SJSA1 (cell line): Measurements from ENCODE around the gene PAM. TPM values are rescaled to one million over a fixed set of nuclear protein-coding genes. Genes with fewer than 3 reads are reported as not detected.
A peak's percentile ranks its signal among the peaks of the same experiment; 100 is the strongest.
"Not testable (repeated sequence)": the region's sequence is repeated elsewhere in the genome, so short reads cannot be mapped to it uniquely, and the experiment has no call there.

Experiments used
- DNase-seq, 2 experiments: peaks; one replicate each; pipeline ENCODE4 v3.0.0-alpha.2; 2015 to 2020; ENCODE audit warnings: low spot score in 2 of 2, low read depth in 1 of 2
- H3K27ac ChIP-seq: fragments of 250-450 bp; sonication (Bioruptor Pico); 2 replicates; pipeline ENCODE4 v1.5.1; 2020; ENCODE audit warnings: mild to moderate bottlenecking, moderate library complexity
- H3K27me3 ChIP-seq: fragments of 250-450 bp; sonication (Bioruptor Pico); replicated peaks from 2 replicates; pipeline ENCODE4 v1.5.1; 2020; ENCODE audit warnings: mild to moderate bottlenecking, moderate library complexity
- H3K36me3 ChIP-seq: fragments of 250-450 bp; sonication (Bioruptor Pico); 2 replicates; pipeline ENCODE4 v1.5.1; 2020; ENCODE audit warnings: mild to moderate bottlenecking
- H3K4me1 ChIP-seq: fragments of 250-450 bp; sonication (Bioruptor Pico); replicated peaks from 2 replicates; pipeline ENCODE4 v1.6.1; 2021; ENCODE audit warnings: mild to moderate bottlenecking
- H3K4me3 ChIP-seq: fragments of 250-450 bp; sonication (Bioruptor Pico); 2 replicates; pipeline ENCODE4 v1.5.1; 2020; ENCODE audit warnings: mild to moderate bottlenecking
- H3K9me3 ChIP-seq: fragments of 250-450 bp; sonication (Bioruptor Pico); replicated peaks from 2 replicates; pipeline ENCODE4 v1.5.1; 2020; ENCODE audit warnings: mild to moderate bottlenecking
- total RNA-seq: library from RNA; depleted of rRNA; stranded (reverse); fragments of >200 nt; shearing (Covaris generic); gene quantifications from 2 replicates; pipeline ENCODE4 v1.2.3, GENCODE V29; 2014

The PAM gene
- total RNA-seq, 1 experiment from 2014 or later = 420 TPM

- H3K27ac ChIP-seq = no peak overlapping the region
- no peak for DNase-seq
- peaks cover 10% of the 10 kb centered on the region; the same call in 1 of the 2 replicates for H3K36me3 ChIP-seq
- H3K4me3 ChIP-seq = no peak overlapping the region
- 0 out of 2 replicates have a peak, but pooled peaks cover 3% of the 10 kb centered on the region for H3K4me1 ChIP-seq
- H3K27me3 ChIP-seq = no peaks in the 10 kb centered on the region
- H3K9me3 ChIP-seq = no peaks in the 10 kb centered on the region
These were observed 140.9 kb downstream of the PAM start for GRCh38 chr5:102895976-102896375.

- DNase-seq = no peak
- Histone ChIP-seq H3K27me3 (no peaks in the 10 kb centered on the region), H3K4me1 (peaks cover 16% of the 10 kb centered on the region), H3K36me3 (peaks cover 19% of the 10 kb centered on the region), H3K27ac (no peak overlapping the region), H3K9me3 (no peaks in the 10 kb centered on the region), H3K4me3 (no peak overlapping the region)
These were observed 146.5 kb downstream of the PAM start for GRCh38 chr5:102901424-102902134.

GRCh38 chr5:102902135-102902448, 147.0 kb downstream of the PAM start:
- Histone ChIP-seq H3K4me1 (peaks cover 16% of the 10 kb centered on the region), H3K27me3 (no peaks in the 10 kb centered on the region), H3K36me3 (peaks cover 19% of the 10 kb centered on the region), H3K4me3 (no peak overlapping the region), H3K27ac (no peak overlapping the region), H3K9me3 (no peaks in the 10 kb centered on the region; the same call in 1 of the 2 replicates)
- no peak for DNase-seq

- Histone ChIP-seq H3K27ac (no peak overlapping the region), H3K36me3 (peaks cover 14% of the 10 kb centered on the region; the same call in 1 of the 2 replicates), H3K27me3 (no peaks in the 10 kb centered on the region), H3K4me1 (peaks cover 16% of the 10 kb centered on the region), H3K4me3 (no peak overlapping the region), H3K9me3 (no peaks in the 10 kb centered on the region; the same call in 1 of the 2 replicates)
- no peak for DNase-seq
These were observed 147.5 kb downstream of the PAM start for GRCh38 chr5:102902647-102903046.

GRCh38 chr5:102903074-102903871, 148.2 kb downstream of the PAM start:
- Histone ChIP-seq H3K27me3 (no peaks in the 10 kb centered on the region), H3K4me3 (no peak overlapping the region), H3K36me3 (peaks cover 14% of the 10 kb centered on the region; the same call in 1 of the 2 replicates), H3K9me3 (no peaks in the 10 kb centered on the region; the same call in 1 of the 2 replicates), H3K4me1 (peaks cover 16% of the 10 kb centered on the region), H3K27ac (no peak overlapping the region)
- DNase-seq = no peak

GRCh38 chr5:102905056-102905455, 150.0 kb downstream of the PAM start:
- no peak overlapping the region for H3K27ac ChIP-seq
- no peaks in the 10 kb centered on the region; the same call in 1 of the 2 replicates for H3K9me3 ChIP-seq
- no peaks in the 10 kb centered on the region for H3K27me3 ChIP-seq
- H3K36me3 ChIP-seq = peaks cover 14% of the 10 kb centered on the region; the same call in 1 of the 2 replicates
- H3K4me1 ChIP-seq = peaks cover 19% of the 10 kb centered on the region
- DNase-seq = no peak
- no peak overlapping the region for H3K4me3 ChIP-seq

- not testable (repeated sequence) for H3K36me3 ChIP-seq, DNase-seq, H3K4me3 ChIP-seq, H3K27me3 ChIP-seq, H3K9me3 ChIP-seq, H3K27ac ChIP-seq
- peaks cover 34% of the 10 kb centered on the region for H3K4me1 ChIP-seq
These were observed 152.0 kb downstream of the PAM start for GRCh38 chr5:102907099-102907498.

- peaks cover 30% of the 10 kb centered on the region for H3K4me1 ChIP-seq
- peak in 1 of 2 experiments; percentile 62 for DNase-seq
- no peaks in the 10 kb centered on the region; the same call in 1 of the 2 replicates for H3K9me3 ChIP-seq
- H3K27me3 ChIP-seq = no peaks in the 10 kb centered on the region
- no peak overlapping the region for H3K4me3 ChIP-seq
- H3K36me3 ChIP-seq = peaks cover 25% of the 10 kb centered on the region
- peak overlapping the region; percentile 40 for H3K27ac ChIP-seq
These were observed 155.4 kb downstream of the PAM start for GRCh38 chr5:102910240-102911226.

GRCh38 chr5:102911973-102912372, 156.9 kb downstream of the PAM start:
- H3K4me3 ChIP-seq = no peak overlapping the region
- peak overlapping the region; percentile 40 for H3K27ac ChIP-seq
- no peaks in the 10 kb centered on the region; the same call in 1 of the 2 replicates for H3K9me3 ChIP-seq
- no peaks in the 10 kb centered on the region for H3K27me3 ChIP-seq
- H3K4me1 ChIP-seq = peaks cover 30% of the 10 kb centered on the region
- DNase-seq = peak in 1 of 2 experiments; percentile 81
- H3K36me3 ChIP-seq = peaks cover 17% of the 10 kb centered on the region

GRCh38 chr5:102916109-102916508, 161.0 kb downstream of the PAM start:
- H3K4me1 ChIP-seq = peaks cover 19% of the 10 kb centered on the region
- H3K36me3 ChIP-seq = peaks cover 21% of the 10 kb centered on the region
- DNase-seq = no peak
- no peaks in the 10 kb centered on the region for H3K27me3 ChIP-seq
- H3K9me3 ChIP-seq = no peaks in the 10 kb centered on the region
- no peak overlapping the region for H3K4me3 ChIP-seq
- H3K27ac ChIP-seq = no peak overlapping the region

GRCh38 chr5:102918986-102919610, 164.0 kb downstream of the PAM start:
- Histone ChIP-seq H3K4me1 (peaks cover 6% of the 10 kb centered on the region; the same call in 1 of the 2 replicates), H3K4me3 (no peak overlapping the region), H3K27me3 (no peaks in the 10 kb centered on the region), H3K36me3 (peaks cover 28% of the 10 kb centered on the region), H3K27ac (no peak overlapping the region), H3K9me3 (no peaks in the 10 kb centered on the region)
- no peak for DNase-seq

- Histone ChIP-seq H3K36me3 (peaks cover 21% of the 10 kb centered on the region), H3K9me3 (no peaks in the 10 kb centered on the region), H3K4me3 (no peak overlapping the region), H3K4me1 (peaks cover 13% of the 10 kb centered on the region), H3K27me3 (no peaks in the 10 kb centered on the region), H3K27ac (no peak overlapping the region)
- DNase-seq = no peak
These were observed 165.7 kb downstream of the PAM start for GRCh38 chr5:102920762-102921161.
